ENCODE measurements around the gene CPLX3. TPM values are rescaled to one million over a fixed set of nuclear protein-coding genes. Genes with fewer than 3 reads are reported as not detected.

The CPLX3 gene
- polyA plus RNA-seq, 1 donor from 2014 or later: 0.27 TPM

- H3K27ac ChIP-seq (ENCODE audit: low read length): no peak overlapping the region
- no peaks in the 10 kb centered on the region for H4K20me1 ChIP-seq (ENCODE audit: insufficient read depth)
- no peaks in the 10 kb centered on the region for H3K79me2 ChIP-seq (replicated peaks; ENCODE audit: insufficient read depth, low read length)
- H3K27me3 ChIP-seq (ENCODE audit: insufficient read depth, low read depth, low read length): no peaks in the 10 kb centered on the region
- no peaks in the 10 kb centered on the region for H3K9me3 ChIP-seq (ENCODE audit: low read length)
- H3K36me3 ChIP-seq (ENCODE audit: insufficient read depth, low read length): no peaks in the 10 kb centered on the region
- H3K4me3 ChIP-seq (ENCODE audit: low read length): no peak overlapping the region
- H2AFZ ChIP-seq (ENCODE audit: low read depth, low read length): no peak overlapping the region
- H3K9me2 ChIP-seq (ENCODE audit: insufficient read depth, low read length): no peaks in the 10 kb centered on the region
- H3K9ac ChIP-seq (ENCODE audit: low read length): no peak overlapping the region
- no peak for TF ChIP-seq CTCF (IDR thresholded peaks at IDR 0.05; ENCODE audit: poor library complexity, severe bottlenecking)
- TF ChIP-seq TAF1 (IDR thresholded peaks at IDR 0.05; ENCODE audit: low read depth): no peak
- TF ChIP-seq REST (IDR thresholded peaks at IDR 0.05; ENCODE audit: borderline replicate concordance): no peak
- no peak for TF ChIP-seq EZH2 (IDR thresholded peaks at IDR 0.05; ENCODE audit: borderline replicate concordance, insufficient read depth, low read length, poor library complexity, severe bottlenecking)
- no peak for TF ChIP-seq MXI1 (conservative IDR thresholded peaks at IDR 0.05; ENCODE audit: poor library complexity, severe bottlenecking)
- no peak for TF ChIP-seq EP300 (conservative IDR thresholded peaks at IDR 0.05; ENCODE audit: poor library complexity, severe bottlenecking)
- no peak for TF ChIP-seq POLR2AphosphoS5 (IDR thresholded peaks at IDR 0.05)
- TF ChIP-seq SMC3 (conservative IDR thresholded peaks at IDR 0.05; ENCODE audit: poor library complexity): no peak
- TF ChIP-seq RAD21 (conservative IDR thresholded peaks at IDR 0.05): no peak
- no peak overlapping the region for H3K4me2 ChIP-seq (ENCODE audit: low read length)
- H3F3A ChIP-seq (ENCODE audit: insufficient read depth, low read length, poor library complexity, severe bottlenecking): no peaks in the 10 kb centered on the region
These were observed 51.8 kb downstream of the CPLX3 start for GRCh38 chr15:74878273-74878672.

Small RNA genes within 50 kb of the gene (small RNA-seq; reads per million reads assigned to genes)
- 0 reads per million in 3 experiments for gene CPLX3
- 0 reads per million in 3 experiments for gene MIR4513
- gene MIR6882: 2.8 to 15.6 (median 14.7) reads per million in 3 experiments

Other genes starting within 250 kb of the CPLX3 start
- 88.3 and 91.5 TPM in 2 replicates for gene CLK3, start 210.8 kb upstream of the CPLX3 start, polyA plus RNA-seq
- 12.9 and 15.9 TPM in 2 replicates for gene EDC3, start 130.6 kb upstream of the CPLX3 start, polyA plus RNA-seq
- gene CYP1A1, start 101.1 kb upstream of the CPLX3 start, polyA plus RNA-seq: 0.09 and 0.36 TPM in 2 replicates
- not detected in 2 replicates for gene CYP1A2, start 77.8 kb upstream of the CPLX3 start, polyA plus RNA-seq
- gene CSK, start 44.5 kb upstream of the CPLX3 start, polyA plus RNA-seq: 40.5 and 45.5 TPM in 2 replicates
- 0.18 TPM in 1 of 2 replicates, not detected in the other for gene LMAN1L, start 13.8 kb upstream of the CPLX3 start, polyA plus RNA-seq
- gene ULK3, start 16.5 kb downstream of the CPLX3 start, polyA plus RNA-seq: 193 and 212 TPM in 2 replicates
- gene SCAMP2, start 46.7 kb downstream of the CPLX3 start, polyA plus RNA-seq: 4.5 and 10.9 TPM in 2 replicates
- gene MPI, start 63.4 kb downstream of the CPLX3 start, polyA plus RNA-seq: 80.3 and 88.0 TPM in 2 replicates
- gene FAM219B, start 80.2 kb downstream of the CPLX3 start, polyA plus RNA-seq: 250 and 293 TPM in 2 replicates
- 132 and 155 TPM in 2 replicates for gene COX5A, start 111.4 kb downstream of the CPLX3 start, polyA plus RNA-seq
- 2.8 and 4.5 TPM in 2 replicates for gene RPP25, start 130.1 kb downstream of the CPLX3 start, polyA plus RNA-seq
- gene SCAMP5, start 168.9 kb downstream of the CPLX3 start, polyA plus RNA-seq: 92.5 and 104 TPM in 2 replicates
- 9.0 and 13.6 TPM in 2 replicates for gene PPCDC, start 197.0 kb downstream of the CPLX3 start, polyA plus RNA-seq